Caco-2 (cell line): Measurements from ENCODE around the gene EBF4. TPM values are rescaled to one million over a fixed set of nuclear protein-coding genes. Genes with fewer than 3 reads are reported as not detected.

Source experiments
- BruUV-seq: library from RNA; stranded (reverse); fragments of 400-500 nt; replicated peaks from 2 replicates; lab custom pipeline; 2021; lab: Mats Ljungman, UMichigan
- CTCF ChIA-PET: fragments of 300-600 bp; sonication (Branson Sonifier 250); formaldehyde crosslinking; loops from one replicate; lab custom pipeline; 2022; ENCODE audit warnings: antibody characterized with exemption; lab: Charles Lee
- POLR2A ChIA-PET: fragments of 300-600 bp; sonication (Branson Sonifier 250); formaldehyde crosslinking; loops from one replicate; lab custom pipeline; 2022; ENCODE audit warnings: antibody characterized with exemption; lab: Charles Lee
- DNase-seq, 2 experiments: peaks; one replicate each; pipeline versions ENCODE4 v3.0.0 to v3.0.0-alpha.2; 2020 to 2022
- H3K27me3 ChIP-seq: replicated peaks from 2 replicates; pipeline ENCODE4 v1.6.0; 2011; ENCODE audit warnings: low read length; ENCODE audit not compliant: control insufficient read depth, insufficient read depth
- H3K36me3 ChIP-seq: 2 replicates; pipeline ENCODE4 v1.5.1; 2011; ENCODE audit warnings: low read length; ENCODE audit not compliant: control insufficient read depth, insufficient read depth
- H3K4me1 ChIP-seq: fragments of 250-450 bp; sonication (Bioruptor Pico); 2 replicates; pipeline ENCODE4 v1.5.1; 2020; ENCODE audit warnings: mild to moderate bottlenecking
- H3K4me3 ChIP-seq: 2 replicates; pipeline ENCODE4 v1.5.1; 2011; ENCODE audit warnings: low read depth, mild to moderate bottlenecking, control low read depth, low read length
- H3K9me3 ChIP-seq: fragments of 250-450 bp; sonication (Bioruptor Pico); 2 replicates; pipeline ENCODE4 v1.5.1; 2020; ENCODE audit warnings: mild to moderate bottlenecking, moderate library complexity
- H3K27ac Mint-ChIP-seq: one replicate; pipeline ENCODE4 v1.8.0; 2022; ENCODE audit warnings: mixed read lengths; ENCODE audit not compliant: unreplicated experiment
- H3K27me3 Mint-ChIP-seq: one replicate; pipeline ENCODE4 v1.8.0; 2022; ENCODE audit warnings: mixed read lengths; ENCODE audit not compliant: insufficient read depth, unreplicated experiment
- H3K36me3 Mint-ChIP-seq: one replicate; pipeline ENCODE4 v1.8.0; 2022; ENCODE audit warnings: mild to moderate bottlenecking, mixed read lengths; ENCODE audit not compliant: insufficient read depth, unreplicated experiment
- H3K4me1 Mint-ChIP-seq: one replicate; pipeline ENCODE4 v1.8.0; 2022; ENCODE audit warnings: low read depth, mixed read lengths; ENCODE audit not compliant: unreplicated experiment
- H3K4me3 Mint-ChIP-seq: one replicate; pipeline ENCODE4 v1.8.0; 2022; ENCODE audit warnings: mild to moderate bottlenecking, moderate library complexity, mixed read lengths; ENCODE audit not compliant: unreplicated experiment
- H3K9me3 Mint-ChIP-seq: one replicate; pipeline ENCODE4 v1.8.0; 2022; ENCODE audit warnings: mixed read lengths; ENCODE audit not compliant: unreplicated experiment
- CTCF ChIP-seq, 2 experiments: fragments of 200-600 bp in 1 of 2; IDR thresholded peaks; 1 replicate in 1 of 2; 2 replicates in 1 of 2; pipeline versions ENCODE4 v1.5.1 to v1.8.0; 2011 to 2022; ENCODE audit warnings: antibody characterized with exemption in 1 of 2, control low read depth in 1 of 2, inconsistent platforms in 1 of 2, low read depth in 1 of 2, low read length in 1 of 2, mild to moderate bottlenecking in 1 of 2, moderate library complexity in 1 of 2; ENCODE audit not compliant: insufficient read depth in 1 of 2, severe bottlenecking in 1 of 2, unreplicated experiment in 1 of 2
- intact Hi-C: fragments of 100-400 bp; cut with micrococcal nuclease; formaldehyde crosslinking; loops from one replicate; pipeline ENCODE4 v1.10.0; 2022; ENCODE audit not compliant: unreplicated experiment
- total RNA-seq: library from RNA; stranded (reverse); gene quantifications from 2 replicates; pipeline ENCODE4 v1.2.3, GENCODE V29; 2022

The EBF4 gene
- total RNA-seq, 1 experiment from 2014 or later: 7.5 TPM

- Histone ChIP-seq H3K36me3 (no peaks in the 10 kb centered on the region), H3K4me3 (no peak overlapping the region), H3K27me3 (no peaks in the 10 kb centered on the region; the same call in 1 of the 2 replicates), H3K4me1 (peaks cover 30% of the 10 kb centered on the region), H3K9me3 (no peaks in the 10 kb centered on the region)
- H3K9me3 Mint-ChIP-seq: no peaks in the 10 kb centered on the region
- H3K4me3 Mint-ChIP-seq: no peak overlapping the region
- CTCF ChIA-PET: no interaction called here
- no peak for TF ChIP-seq CTCF (IDR thresholded peaks at IDR 0.05; ENCODE audit: insufficient read depth in 1 of 2, low read depth in 1 of 2, low read length in 1 of 2, severe bottlenecking in 1 of 2, unreplicated experiment in 1 of 2)
- POLR2A ChIA-PET: no interaction called here
- no peak overlapping the region for H3K27ac Mint-ChIP-seq
- intact Hi-C loops: no loop called here
- BruUV-seq: no TSS peak
- peaks cover 21% of the 10 kb centered on the region for H3K4me1 Mint-ChIP-seq
- no peaks in the 10 kb centered on the region for H3K27me3 Mint-ChIP-seq
- peak in 1 of 2 experiments; percentile 25 for DNase-seq
- H3K36me3 Mint-ChIP-seq: no peaks in the 10 kb centered on the region
Measured at GRCh38 chr20:2748551-2749342, 56.2 kb downstream of the EBF4 start.

GRCh38 chr20:2749343-2749950 lies 56.9 kb downstream of the EBF4 start:
- Histone ChIP-seq H3K4me3 (no peak overlapping the region), H3K27me3 (no peaks in the 10 kb centered on the region; the same call in 1 of the 2 replicates), H3K9me3 (no peaks in the 10 kb centered on the region), H3K36me3 (no peaks in the 10 kb centered on the region), H3K4me1 (peaks cover 30% of the 10 kb centered on the region)
- H3K27me3 Mint-ChIP-seq: no peaks in the 10 kb centered on the region
- intact Hi-C loops: no loop called here
- ChIA-PET CTCF (no interaction called here), POLR2A (no interaction called here)
- no peak for TF ChIP-seq CTCF (IDR thresholded peaks at IDR 0.05; ENCODE audit: insufficient read depth in 1 of 2, low read depth in 1 of 2, low read length in 1 of 2, severe bottlenecking in 1 of 2, unreplicated experiment in 1 of 2)
- DNase-seq: peak in 1 of 2 experiments; percentile 32
- H3K36me3 Mint-ChIP-seq: no peaks in the 10 kb centered on the region
- H3K9me3 Mint-ChIP-seq: no peaks in the 10 kb centered on the region
- H3K4me1 Mint-ChIP-seq: peaks cover 21% of the 10 kb centered on the region
- no peak overlapping the region for H3K27ac Mint-ChIP-seq
- no peak overlapping the region for H3K4me3 Mint-ChIP-seq
- BruUV-seq: no TSS peak

GRCh38 chr20:2749951-2750490 lies 57.4 kb downstream of the EBF4 start:
- TF ChIP-seq CTCF (IDR thresholded peaks at IDR 0.05; ENCODE audit: insufficient read depth in 1 of 2, low read depth in 1 of 2, low read length in 1 of 2, severe bottlenecking in 1 of 2, unreplicated experiment in 1 of 2): no peak
- no peaks in the 10 kb centered on the region for H3K9me3 ChIP-seq
- Mint-ChIP-seq H3K9me3 (no peaks in the 10 kb centered on the region), H3K36me3 (no peaks in the 10 kb centered on the region), H3K4me1 (peaks cover 21% of the 10 kb centered on the region), H3K27ac (no peak overlapping the region), H3K27me3 (no peaks in the 10 kb centered on the region), H3K4me3 (no peak overlapping the region)
- peak in 1 of 2 experiments; percentile 41 for DNase-seq
- peaks cover 30% of the 10 kb centered on the region for H3K4me1 ChIP-seq
- H3K27me3 ChIP-seq: no peaks in the 10 kb centered on the region; the same call in 1 of the 2 replicates
- no peak overlapping the region for H3K4me3 ChIP-seq
- intact Hi-C loops: loop anchor here (2.0 kb wide), 1 partner anchor 37 kb away; no protein-coding TSS in a partner anchor
- CTCF ChIA-PET: no interaction called here
- no TSS peak for BruUV-seq
- no peaks in the 10 kb centered on the region for H3K36me3 ChIP-seq
- POLR2A ChIA-PET: no interaction called here
